HUDEP-2 (cell line): ENCODE results near the gene RNF224.

Source experiments
- DNase-seq, 76 experiments: peaks; one replicate each; lab custom pipeline; 2025; ENCODE audit not compliant: unreplicated experiment in 76 of 76; lab: John Stamatoyannopoulos, UW

Gene RNF224

DNA sequence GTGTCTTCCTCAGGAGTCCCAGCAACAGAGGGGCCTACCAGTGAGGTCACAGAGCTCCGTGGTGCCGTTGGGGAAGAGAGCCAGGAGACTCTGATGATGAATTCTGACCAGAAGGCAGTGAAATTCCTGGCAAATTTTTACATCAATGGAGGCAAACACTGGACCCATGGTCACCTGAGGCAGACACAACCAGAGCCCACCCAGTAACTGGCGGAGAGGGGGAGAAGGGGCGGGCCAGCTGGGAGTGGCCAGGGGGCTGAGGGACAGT, 23.8 kb downstream of the RNF224 start, which contains the start of gene STPG3:
Gene STPG3 (plus strand): TSS at position 93 of the 268 bp plus-strand sequence. CDS start 1 bp downstream, at position 94.
- DNase-seq, result no peak

GRCh38 chr9:137251490-137252268, 24.4 kb downstream of the RNF224 start:
- DNase-seq, result no peak

- no peak for DNase-seq
These were observed 25.5 kb downstream of the RNF224 start for GRCh38 chr9:137252555-137253506.

GRCh38 chr9:137253717-137254623, 26.7 kb downstream of the RNF224 start:
- DNase-seq, result no peak

DNA sequence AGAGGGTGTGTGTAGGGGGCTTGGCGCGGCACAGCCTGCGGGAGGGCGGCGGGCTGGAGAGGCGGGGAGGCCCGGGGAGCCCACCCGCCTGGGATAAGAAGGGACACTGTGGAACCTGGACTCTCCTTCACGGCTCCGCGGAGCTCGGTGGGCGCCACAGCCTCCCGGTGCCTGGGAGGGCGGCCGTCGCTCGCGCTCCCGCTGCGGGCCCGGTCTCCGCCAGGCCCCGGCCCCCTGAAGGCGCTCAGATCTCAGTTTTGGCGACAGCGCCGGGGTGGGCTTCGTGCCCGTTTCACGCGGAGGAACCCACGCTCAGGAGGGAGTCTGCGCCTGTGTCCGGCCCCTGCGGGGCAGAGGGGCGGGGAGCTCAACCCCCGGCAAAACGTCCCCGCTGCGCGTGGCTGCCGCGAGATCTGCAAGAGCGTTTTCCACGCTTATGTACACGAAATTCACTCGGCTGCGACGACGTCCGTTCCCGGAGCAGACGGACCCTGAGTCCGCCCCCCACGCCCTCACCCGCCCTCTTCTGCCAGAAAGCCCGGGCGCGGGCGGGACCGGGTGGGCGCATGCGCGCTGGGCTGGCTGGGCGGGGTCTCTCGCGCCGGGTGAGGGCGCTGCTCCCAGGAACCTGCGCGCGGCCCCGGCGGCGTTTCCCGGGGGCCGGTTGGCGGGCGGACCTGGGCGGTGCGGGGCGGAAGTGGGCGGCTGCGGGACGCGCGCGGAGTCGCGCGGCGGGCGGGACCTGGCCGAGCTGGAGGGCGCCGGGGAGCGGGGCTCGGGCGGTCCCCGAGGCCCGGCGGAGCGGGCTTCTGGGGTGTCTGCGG, 27.5 kb downstream of the RNF224 start, which contains the start of gene NELFB:
Gene NELFB (plus strand): TSS at position 704 of the 824 bp plus-strand sequence.
- DNase-seq, result peak in 73 of 76 experiments; percentile 15 to 96 (median 88)

GRCh38 chr9:137255448-137256114, 28.3 kb downstream of the RNF224 start:
- DNase-seq, result peak in 13 of 76 experiments; percentile 29 to 76 (median 53)

GRCh38 chr9:137256362-137256761, 29.1 kb downstream of the RNF224 start:
- no peak for DNase-seq

- DNase-seq, result no peak
These were observed 29.6 kb downstream of the RNF224 start for GRCh38 chr9:137256856-137257255.

GRCh38 chr9:137262173-137262908, 35.0 kb downstream of the RNF224 start:
- DNase-seq, result peak in 9 of 76 experiments; percentile 9 to 41 (median 25)

DNA sequence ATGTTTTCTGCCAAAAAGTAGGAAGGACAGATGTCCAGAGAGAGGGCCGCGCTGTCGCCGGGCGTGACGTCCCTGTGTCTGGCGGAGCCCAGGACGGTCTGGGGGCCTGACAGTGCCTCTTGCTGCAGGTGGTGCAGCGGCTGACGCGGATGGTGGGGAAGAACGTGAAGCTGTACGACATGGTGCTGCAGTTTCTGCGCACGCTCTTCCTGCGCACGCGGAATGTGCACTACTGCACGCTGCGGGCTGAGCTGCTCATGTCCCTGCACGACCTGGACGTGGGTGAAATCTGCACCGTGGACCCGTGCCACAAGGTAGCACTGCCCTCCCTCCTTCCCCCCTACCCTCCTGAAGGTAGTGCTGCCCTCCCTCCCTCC, 35.6 kb downstream of the RNF224 start:
- no peak for DNase-seq

DNA sequence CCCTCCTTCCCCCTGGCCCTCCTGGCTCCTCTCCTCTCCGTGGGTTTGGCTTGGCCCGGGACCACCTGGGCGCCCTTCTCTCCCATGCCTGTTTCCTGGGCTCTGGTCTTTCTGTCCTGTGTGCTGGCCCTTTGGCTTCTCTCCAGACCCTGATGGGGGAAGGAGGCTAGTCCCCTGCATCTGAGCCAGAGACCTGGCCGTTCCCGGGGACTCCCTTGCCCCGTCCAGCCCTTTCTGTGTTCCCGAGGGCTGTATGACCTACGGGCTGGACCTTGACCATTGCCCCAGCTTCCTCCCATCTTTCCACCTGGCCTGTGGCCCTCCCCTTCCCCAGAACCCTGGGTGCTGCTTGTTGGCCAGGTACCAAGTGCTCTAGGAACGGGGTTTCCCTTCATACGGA, 36.2 kb downstream of the RNF224 start:
- DNase-seq, result no peak

GRCh38 chr9:137264067-137264466, 36.8 kb downstream of the RNF224 start:
- DNase-seq, result no peak

- no peak for DNase-seq
These were observed 38.3 kb downstream of the RNF224 start for GRCh38 chr9:137265496-137266161.

GRCh38 chr9:137266162-137266527, 38.8 kb downstream of the RNF224 start:
- DNase-seq, result no peak

- no peak for DNase-seq
These were observed 39.5 kb downstream of the RNF224 start for GRCh38 chr9:137266585-137267453.

DNA sequence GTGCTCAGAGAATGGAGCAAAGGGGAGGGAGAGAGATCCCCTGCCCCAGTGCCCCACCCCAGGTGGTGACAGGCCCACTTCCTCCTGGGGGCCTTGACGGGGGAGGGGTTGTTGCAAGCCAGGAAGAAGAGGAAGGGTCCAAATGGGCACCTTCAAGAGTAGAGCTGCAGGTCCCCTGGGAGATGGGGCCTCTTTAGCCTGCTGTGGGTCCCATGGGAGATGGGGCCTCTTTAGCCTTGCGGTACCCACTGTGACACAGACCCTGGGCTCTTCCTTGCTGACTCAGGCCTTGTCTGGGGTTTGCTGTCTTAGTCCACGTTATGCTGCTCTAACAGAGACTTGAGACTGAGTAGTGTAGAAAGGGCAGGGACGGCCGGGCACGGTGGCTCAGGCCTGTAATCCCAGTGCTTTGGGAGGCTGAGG, 40.6 kb downstream of the RNF224 start:
- DNase-seq, result no peak
